Fibroblast of villous mesenchyme (primary cell): ENCODE results near the gene GDF9. TPM values are rescaled to one million over a fixed set of nuclear protein-coding genes. Genes with fewer than 3 reads are reported as not detected.
A peak's percentile ranks its signal among the peaks of the same experiment; 100 is the strongest.

Experiments used
- DNase-seq: peaks from one replicate; pipeline ENCODE4 v3.0.0-alpha.2; 2010; ENCODE audit warnings: low read depth
- H3K4me3 ChIP-seq: 2 replicates; pipeline ENCODE4 v1.5.1; 2011; ENCODE audit warnings: low read depth, mild to moderate bottlenecking, low read length
- small RNA-seq: library from RNA; depleted of rRNA; stranded (forward); fragments of <200 nt; gene quantifications from one replicate; pipeline ENCODE3, GENCODE V24; 2012
- total RNA-seq: library from RNA; depleted of rRNA; stranded (reverse); fragments of >200 nt; gene quantifications from 2 replicates; pipeline ENCODE4 v1.2.3, GENCODE V29; 2012
- TF ChIP-seq, protein P1 (sequence below): IDR thresholded peaks from 2 replicates; pipeline ENCODE4 v1.5.1; 2012; ENCODE audit warnings: low read depth, mild to moderate bottlenecking, low read length; ENCODE audit not compliant: insufficient read depth

GDF9 gene
- total RNA-seq, 1 donor: not detected

DNA sequence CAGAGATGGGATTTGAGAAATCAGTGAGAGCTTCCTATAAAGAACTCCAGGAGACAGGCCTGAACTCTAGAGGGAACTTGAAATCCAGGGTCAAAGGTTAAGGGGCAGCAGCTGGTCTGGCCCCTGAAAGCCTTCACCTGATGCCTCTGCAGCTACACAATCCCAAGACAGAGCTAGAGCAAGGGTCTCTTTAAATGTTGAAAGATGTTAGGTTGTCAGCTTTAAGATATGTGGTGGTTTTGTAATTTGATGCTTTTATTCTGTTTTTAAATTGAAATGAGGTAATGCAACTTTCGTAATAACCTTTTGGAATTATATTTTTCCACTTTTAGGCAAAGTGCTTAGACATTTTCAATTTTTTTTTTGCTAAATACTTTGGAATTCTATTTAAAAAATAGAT lies 50.8 kb downstream of the GDF9 start:
- TF ChIP-seq, protein P1, sequence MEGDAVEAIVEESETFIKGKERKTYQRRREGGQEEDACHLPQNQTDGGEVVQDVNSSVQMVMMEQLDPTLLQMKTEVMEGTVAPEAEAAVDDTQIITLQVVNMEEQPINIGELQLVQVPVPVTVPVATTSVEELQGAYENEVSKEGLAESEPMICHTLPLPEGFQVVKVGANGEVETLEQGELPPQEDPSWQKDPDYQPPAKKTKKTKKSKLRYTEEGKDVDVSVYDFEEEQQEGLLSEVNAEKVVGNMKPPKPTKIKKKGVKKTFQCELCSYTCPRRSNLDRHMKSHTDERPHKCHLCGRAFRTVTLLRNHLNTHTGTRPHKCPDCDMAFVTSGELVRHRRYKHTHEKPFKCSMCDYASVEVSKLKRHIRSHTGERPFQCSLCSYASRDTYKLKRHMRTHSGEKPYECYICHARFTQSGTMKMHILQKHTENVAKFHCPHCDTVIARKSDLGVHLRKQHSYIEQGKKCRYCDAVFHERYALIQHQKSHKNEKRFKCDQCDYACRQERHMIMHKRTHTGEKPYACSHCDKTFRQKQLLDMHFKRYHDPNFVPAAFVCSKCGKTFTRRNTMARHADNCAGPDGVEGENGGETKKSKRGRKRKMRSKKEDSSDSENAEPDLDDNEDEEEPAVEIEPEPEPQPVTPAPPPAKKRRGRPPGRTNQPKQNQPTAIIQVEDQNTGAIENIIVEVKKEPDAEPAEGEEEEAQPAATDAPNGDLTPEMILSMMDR: no peak
- peak; percentile 33 for DNase-seq
- no peak overlapping the region for H3K4me3 ChIP-seq

DNA sequence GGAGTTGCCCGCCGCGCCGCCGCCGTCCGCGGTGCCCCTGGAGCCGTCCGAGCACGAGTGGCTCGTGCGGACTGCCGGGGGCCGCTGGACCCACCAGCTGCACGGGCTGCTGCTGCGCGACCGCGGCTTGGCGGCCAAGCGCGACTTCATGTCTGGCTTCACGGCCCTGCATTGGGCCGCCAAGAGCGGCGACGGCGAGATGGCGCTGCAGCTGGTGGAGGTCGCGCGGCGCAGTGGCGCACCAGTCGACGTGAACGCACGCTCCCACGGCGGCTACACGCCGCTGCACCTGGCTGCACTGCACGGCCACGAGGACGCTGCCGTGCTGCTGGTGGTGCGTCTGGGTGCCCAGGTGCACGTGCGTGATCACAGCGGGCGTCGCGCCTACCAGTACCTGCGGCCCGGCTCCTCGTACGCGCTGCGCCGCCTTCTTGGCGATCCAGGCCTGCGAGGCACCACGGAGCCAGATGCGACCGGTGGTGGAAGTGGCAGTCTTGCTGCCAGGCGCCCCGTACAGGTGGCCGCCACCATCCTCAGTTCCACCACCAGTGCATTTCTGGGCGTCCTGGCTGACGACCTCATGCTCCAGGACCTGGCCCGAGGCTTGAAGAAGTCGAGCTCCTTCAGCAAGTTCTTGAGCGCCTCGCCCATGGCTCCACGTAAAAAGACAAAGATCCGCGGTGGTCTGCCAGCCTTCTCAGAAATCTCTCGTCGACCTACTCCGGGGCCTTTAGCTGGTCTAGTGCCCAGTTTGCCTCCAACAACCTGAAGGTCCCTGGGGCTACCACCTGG lies 51.6 kb downstream of the GDF9 start:
- DNase-seq: no peak

DNA sequence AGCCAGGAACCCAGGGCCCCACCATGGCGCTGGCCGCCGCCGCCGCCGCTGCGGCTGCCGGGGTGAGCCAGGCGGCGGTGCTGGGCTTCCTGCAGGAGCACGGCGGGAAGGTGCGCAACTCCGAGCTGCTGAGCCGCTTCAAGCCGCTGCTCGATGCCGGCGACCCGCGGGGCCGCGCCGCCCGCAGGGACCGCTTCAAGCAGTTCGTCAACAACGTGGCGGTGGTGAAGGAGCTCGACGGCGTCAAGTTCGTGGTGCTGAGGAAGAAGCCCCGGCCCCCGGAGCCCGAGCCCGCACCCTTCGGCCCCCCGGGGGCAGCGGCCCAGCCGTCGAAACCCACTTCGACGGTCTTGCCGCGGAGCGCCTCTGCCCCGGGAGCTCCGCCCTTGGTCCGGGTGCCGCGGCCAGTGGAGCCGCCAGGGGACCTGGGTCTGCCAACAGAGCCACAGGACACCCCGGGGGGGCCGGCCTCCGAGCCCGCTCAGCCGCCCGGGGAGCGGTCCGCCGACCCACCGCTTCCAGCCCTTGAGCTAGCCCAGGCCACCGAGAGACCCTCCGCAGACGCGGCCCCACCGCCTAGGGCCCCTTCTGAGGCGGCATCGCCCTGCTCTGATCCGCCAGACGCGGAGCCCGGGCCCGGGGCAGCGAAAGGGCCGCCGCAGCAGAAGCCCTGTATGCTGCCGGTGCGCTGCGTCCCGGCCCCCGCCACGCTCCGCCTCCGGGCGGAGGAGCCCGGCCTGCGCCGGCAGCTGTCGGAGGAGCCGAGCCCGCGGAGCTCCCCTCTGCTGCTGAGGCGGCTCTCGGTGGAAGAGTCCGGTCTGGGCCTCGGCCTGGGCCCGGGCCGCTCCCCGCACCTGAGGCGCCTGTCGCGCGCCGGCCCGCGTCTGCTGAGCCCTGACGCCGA lies 52.4 kb downstream of the GDF9 start:
- peak overlapping the region; percentile 41 for H3K4me3 ChIP-seq
- DNase-seq: no peak

More for the DNA sequence above, 51.6 kb downstream of the GDF9 start:
- no peak overlapping the region for H3K4me3 ChIP-seq
- TF ChIP-seq, protein P1: no peak

DNA sequence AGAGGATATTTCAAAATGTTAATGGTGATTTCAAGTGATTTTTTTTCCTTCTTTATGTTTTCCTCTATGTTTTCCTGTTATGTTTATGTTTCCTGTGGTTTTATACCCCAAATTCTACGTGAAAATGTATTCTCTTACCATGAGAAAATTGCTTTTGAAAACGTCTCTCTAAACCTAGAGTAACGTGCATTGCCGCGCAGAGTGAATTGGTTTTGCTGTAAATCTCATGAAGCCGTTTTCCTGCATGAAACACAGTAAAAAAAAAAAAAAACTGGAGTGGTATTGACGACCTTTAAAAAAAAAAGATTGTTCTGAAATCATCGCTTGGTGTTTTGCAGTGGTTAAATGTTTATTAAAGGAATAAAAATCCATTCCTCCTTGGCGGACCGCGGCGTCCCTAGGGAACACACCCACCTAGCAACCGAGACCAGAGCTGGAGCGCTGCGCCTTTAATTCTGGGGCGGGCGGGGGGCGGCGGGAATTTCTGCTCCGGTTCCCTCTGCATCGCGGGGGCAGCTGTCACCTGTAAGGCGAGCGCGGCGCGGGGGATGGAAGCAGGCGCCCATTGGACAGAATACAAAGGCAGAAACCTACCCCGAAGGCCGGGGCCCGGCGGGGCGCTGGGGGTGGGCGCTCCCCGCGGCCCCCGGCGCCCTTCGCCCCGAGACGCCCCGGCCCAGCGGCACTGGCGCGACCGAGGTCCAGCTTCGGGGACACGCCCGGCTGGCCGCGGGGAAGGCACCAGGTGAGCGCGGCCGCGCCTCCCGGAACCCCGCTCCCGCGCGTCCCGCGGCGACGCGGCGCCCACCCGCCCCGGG lies 53.3 kb downstream of the GDF9 start, which contains the start of gene SOWAHA:
Gene SOWAHA, plus strand, starts transcription at position 522 of the 818 bp plus-strand sequence. CDS start 320 bp downstream, outside the sequence.
- TF ChIP-seq, protein P1: no peak
- DNase-seq: no peak
- H3K4me3 ChIP-seq: peak within 1 kb of the TSS; percentile 41

More for the DNA sequence above, 52.4 kb downstream of the GDF9 start:
- TF ChIP-seq, protein P1: no peak

DNA sequence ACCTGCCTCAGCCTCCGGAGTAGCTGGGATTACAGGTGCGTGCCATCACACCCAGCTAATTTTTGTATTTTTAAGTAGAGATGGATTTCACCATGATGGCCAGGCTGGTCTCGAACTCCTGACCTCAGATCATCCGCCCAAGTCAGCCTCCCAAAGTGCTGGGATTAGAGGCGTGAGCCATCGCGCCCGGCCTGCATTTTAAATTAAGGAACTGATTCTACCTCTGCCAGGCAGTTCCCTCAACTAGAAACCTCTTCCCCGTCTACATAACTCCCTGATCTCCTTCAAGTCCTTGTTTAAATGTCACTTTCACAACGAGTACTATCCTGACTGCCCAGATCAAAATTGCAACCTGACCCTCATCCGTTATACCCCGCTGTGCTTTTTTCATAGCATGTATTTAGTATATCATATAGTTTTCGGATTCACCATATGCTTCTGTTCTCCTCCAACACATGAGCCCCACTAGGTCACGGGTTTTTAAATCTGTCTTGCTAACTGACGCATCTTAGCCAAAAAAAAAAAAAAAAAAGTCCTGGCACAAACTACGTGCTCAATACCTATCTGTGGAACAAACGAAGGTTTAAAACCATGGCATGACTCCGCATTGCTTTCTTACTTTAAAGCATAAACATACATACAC lies 54.0 kb downstream of the GDF9 start:
- no peak overlapping the region for H3K4me3 ChIP-seq
- TF ChIP-seq, protein P1: no peak
- no peak for DNase-seq

Small RNA genes lying within 50 kb of the gene (small RNA-seq; reads per million reads assigned to genes)
- gene RNA5SP192: not detected

Other genes with a start within 250 kb of the GDF9 start
- not detected in 2 replicates for gene IL13, start 208.3 kb downstream of the GDF9 start, total RNA-seq
- gene IL4, start 192.5 kb downstream of the GDF9 start, total RNA-seq: not detected in 2 replicates
- gene KIF3A, start 128.9 kb downstream of the GDF9 start, total RNA-seq: 9.7 and 13.0 TPM in 2 replicates
- under 0.01 TPM in 1 of 2 replicates, not detected in the other for gene CCNI2, start 119.0 kb downstream of the GDF9 start, total RNA-seq
- 43.5 and 51.4 TPM in 2 replicates for gene SEPTIN8, start 89.2 kb downstream of the GDF9 start, total RNA-seq
- under 0.01 TPM in 2 replicates for gene SOWAHA, start 53.2 kb downstream of the GDF9 start, total RNA-seq
- gene SHROOM1, start 35.8 kb downstream of the GDF9 start, total RNA-seq: 6.1 and 6.5 TPM in 2 replicates
- gene UQCRQ, start 173 bp upstream of the GDF9 start, total RNA-seq: 134 and 179 TPM in 2 replicates
- gene LEAP2, start 7.2 kb upstream of the GDF9 start, total RNA-seq: under 0.01 and 0.32 TPM in 2 replicates
- gene AFF4, start 97.2 kb upstream of the GDF9 start, total RNA-seq: 74.1 and 95.0 TPM in 2 replicates
- gene ZCCHC10, start 160.1 kb upstream of the GDF9 start, total RNA-seq: 11.0 and 25.5 TPM in 2 replicates
- gene HSPA4, start 185.5 kb upstream of the GDF9 start, total RNA-seq: 104 and 187 TPM in 2 replicates